Smooth muscle cell (in vitro differentiated cells): Measurements from ENCODE around the gene FOXL3. TPM values are rescaled to one million over a fixed set of nuclear protein-coding genes. Genes with fewer than 3 reads are reported as not detected.

ENCODE experiments used
- DNase-seq: peaks from one replicate; lab custom pipeline; 2025; ENCODE audit not compliant: unreplicated experiment; lab: John Stamatoyannopoulos, UW
- H2AFZ ChIP-seq: fragments of 200-600 bp; sonication (generic); 2 replicates; pipeline ENCODE4 v1.6.0; 2016; ENCODE audit warnings: antibody characterized with exemption, low read depth, mild to moderate bottlenecking
- H3F3A ChIP-seq: fragments of 200-600 bp; sonication (generic); 2 replicates; pipeline ENCODE4 v1.6.0; 2017; ENCODE audit warnings: antibody characterized with exemption, low read depth
- H3K27ac ChIP-seq: fragments of 200-600 bp; sonication (generic); 2 replicates; pipeline ENCODE4 v1.5.1; 2016; ENCODE audit warnings: low read depth, mild to moderate bottlenecking
- H3K27me3 ChIP-seq: fragments of 200-600 bp; sonication (generic); 2 replicates; pipeline ENCODE4 v1.6.1; 2016; ENCODE audit warnings: low read depth, mild to moderate bottlenecking
- H3K36me3 ChIP-seq: fragments of 200-600 bp; sonication (generic); 2 replicates; pipeline ENCODE4 v1.5.1; 2016; ENCODE audit warnings: low read depth
- H3K4me1 ChIP-seq: fragments of 200-600 bp; sonication (generic); 2 replicates; pipeline ENCODE4 v1.5.1; 2016; ENCODE audit warnings: low read depth
- H3K4me2 ChIP-seq: fragments of 200-600 bp; sonication (generic); 2 replicates; pipeline ENCODE4 v1.6.0; 2016; ENCODE audit warnings: mild to moderate bottlenecking
- H3K4me3 ChIP-seq: fragments of 200-600 bp; sonication (generic); 2 replicates; pipeline ENCODE4 v1.5.1; 2016; ENCODE audit warnings: mild to moderate bottlenecking
- H3K79me2 ChIP-seq: fragments of 200-600 bp; sonication (generic); 2 replicates; pipeline ENCODE4 v1.6.0; 2016; ENCODE audit warnings: low read depth, mild to moderate bottlenecking
- H3K9ac ChIP-seq: fragments of 200-600 bp; sonication (generic); 2 replicates; pipeline ENCODE4 v1.6.0; 2016; ENCODE audit warnings: low read depth
- H3K9me3 ChIP-seq: fragments of 200-600 bp; sonication (generic); replicated peaks from 2 replicates; pipeline ENCODE4 v1.5.1; 2016; ENCODE audit warnings: low read depth
- H4K20me1 ChIP-seq: fragments of 200-600 bp; sonication (generic); 2 replicates; pipeline ENCODE4 v1.6.0; 2016; ENCODE audit warnings: low read depth
- WGBS: methylation state at CpG from one replicate; pipeline ENCODE4 v1.1.7; 2016; ENCODE audit warnings: low lambda C conversion rate; 5-methylcytosine and 5-hydroxymethylcytosine counted together
- polyA plus RNA-seq: library from polyadenylated mRNA; unstranded; fragments of >200 nt; fragmentation: Nextera tagmentation; extraction: Ambion mirVana; gene quantifications from 2 replicates; pipeline ENCODE4 v1.2.1, GENCODE V29; 2016
- total RNA-seq: library from RNA; depleted of rRNA; stranded (reverse); fragments of >200 nt; gene quantifications from 2 replicates; pipeline ENCODE4 v1.2.3, GENCODE V29; 2014
- TF ChIP-seq, protein P1 (sequence below): fragments of 200-600 bp; sonication (generic); IDR thresholded peaks from 2 replicates; pipeline ENCODE4 v1.5.1; 2017; ENCODE audit warnings: borderline replicate concordance, mild to moderate bottlenecking, antibody characterized with exemption; ENCODE audit not compliant: insufficient read depth, poor library complexity, severe bottlenecking

Gene FOXL3
- total and polyA plus RNA-seq, 2 experiments from 2014 or later, result not detected

GRCh38 chr7:253581-254336 lies 36.2 kb upstream of the FOXL3 start:
- H3K4me3 ChIP-seq, result no peak overlapping the region
- no peaks in the 10 kb centered on the region for H3F3A ChIP-seq
- no peaks in the 10 kb centered on the region for H3K36me3 ChIP-seq
- 96% methylated on average over 28 of the region's 41 CpGs for WGBS
- DNase-seq, result no peak
- H3K4me2 ChIP-seq, result no peak overlapping the region
- H3K9me3 ChIP-seq, result no peaks in the 10 kb centered on the region
- no peaks in the 10 kb centered on the region for H3K79me2 ChIP-seq
- H2AFZ ChIP-seq, result no peak overlapping the region
- TF ChIP-seq, protein P1, sequence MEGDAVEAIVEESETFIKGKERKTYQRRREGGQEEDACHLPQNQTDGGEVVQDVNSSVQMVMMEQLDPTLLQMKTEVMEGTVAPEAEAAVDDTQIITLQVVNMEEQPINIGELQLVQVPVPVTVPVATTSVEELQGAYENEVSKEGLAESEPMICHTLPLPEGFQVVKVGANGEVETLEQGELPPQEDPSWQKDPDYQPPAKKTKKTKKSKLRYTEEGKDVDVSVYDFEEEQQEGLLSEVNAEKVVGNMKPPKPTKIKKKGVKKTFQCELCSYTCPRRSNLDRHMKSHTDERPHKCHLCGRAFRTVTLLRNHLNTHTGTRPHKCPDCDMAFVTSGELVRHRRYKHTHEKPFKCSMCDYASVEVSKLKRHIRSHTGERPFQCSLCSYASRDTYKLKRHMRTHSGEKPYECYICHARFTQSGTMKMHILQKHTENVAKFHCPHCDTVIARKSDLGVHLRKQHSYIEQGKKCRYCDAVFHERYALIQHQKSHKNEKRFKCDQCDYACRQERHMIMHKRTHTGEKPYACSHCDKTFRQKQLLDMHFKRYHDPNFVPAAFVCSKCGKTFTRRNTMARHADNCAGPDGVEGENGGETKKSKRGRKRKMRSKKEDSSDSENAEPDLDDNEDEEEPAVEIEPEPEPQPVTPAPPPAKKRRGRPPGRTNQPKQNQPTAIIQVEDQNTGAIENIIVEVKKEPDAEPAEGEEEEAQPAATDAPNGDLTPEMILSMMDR, result no peak
- no peaks in the 10 kb centered on the region for H3K27me3 ChIP-seq
- H3K4me1 ChIP-seq, result no peaks in the 10 kb centered on the region
- H3K9ac ChIP-seq, result no peak overlapping the region
- H3K27ac ChIP-seq, result no peak overlapping the region
- no peaks in the 10 kb centered on the region for H4K20me1 ChIP-seq

DNA sequence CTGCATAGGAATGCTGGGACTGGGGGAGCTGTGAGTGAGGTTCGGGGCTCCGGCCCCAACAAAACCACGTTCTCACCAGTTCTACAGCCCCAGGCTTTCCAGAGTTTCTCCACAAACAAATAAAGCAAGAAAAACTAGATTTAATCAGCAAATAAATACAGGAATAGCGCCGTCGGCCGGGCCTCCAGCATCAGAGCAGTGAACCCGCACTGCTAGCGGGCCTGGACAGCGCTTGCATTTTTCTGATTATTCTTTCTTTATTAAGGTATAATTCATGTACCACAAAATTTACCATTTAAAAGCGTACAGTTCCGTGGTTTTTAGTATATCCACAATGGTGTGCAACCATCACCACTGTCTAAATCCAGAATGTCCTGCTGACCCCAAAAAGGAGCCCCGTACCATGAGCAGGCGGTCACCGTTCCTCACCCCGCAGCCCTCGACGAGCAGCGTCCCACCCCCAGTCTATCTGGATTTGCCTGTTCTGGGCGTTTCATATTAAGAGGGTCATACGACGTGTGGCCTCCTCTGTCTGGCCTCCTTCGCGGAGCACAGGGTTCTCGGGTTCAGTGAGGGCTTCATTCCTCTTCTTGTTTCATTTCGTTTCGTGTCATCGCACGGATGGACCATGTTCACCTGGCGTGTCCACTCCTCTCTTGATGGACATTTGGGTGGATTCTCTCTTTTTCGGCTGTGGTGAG lies 35.5 kb upstream of the FOXL3 start:
- no peak overlapping the region for H3K4me3 ChIP-seq
- 96% methylated on average over 31 of the region's 31 CpGs for WGBS
- no peak for DNase-seq
- H4K20me1 ChIP-seq, result no peaks in the 10 kb centered on the region
- no peak overlapping the region for H3K27ac ChIP-seq
- no peaks in the 10 kb centered on the region for H3F3A ChIP-seq
- TF ChIP-seq, protein P1, result no peak
- H3K27me3 ChIP-seq, result no peaks in the 10 kb centered on the region
- no peak overlapping the region for H3K9ac ChIP-seq
- no peak overlapping the region for H2AFZ ChIP-seq
- no peaks in the 10 kb centered on the region for H3K36me3 ChIP-seq
- no peaks in the 10 kb centered on the region for H3K79me2 ChIP-seq
- no peak overlapping the region for H3K4me2 ChIP-seq
- no peaks in the 10 kb centered on the region for H3K4me1 ChIP-seq
- no peaks in the 10 kb centered on the region for H3K9me3 ChIP-seq

DNA sequence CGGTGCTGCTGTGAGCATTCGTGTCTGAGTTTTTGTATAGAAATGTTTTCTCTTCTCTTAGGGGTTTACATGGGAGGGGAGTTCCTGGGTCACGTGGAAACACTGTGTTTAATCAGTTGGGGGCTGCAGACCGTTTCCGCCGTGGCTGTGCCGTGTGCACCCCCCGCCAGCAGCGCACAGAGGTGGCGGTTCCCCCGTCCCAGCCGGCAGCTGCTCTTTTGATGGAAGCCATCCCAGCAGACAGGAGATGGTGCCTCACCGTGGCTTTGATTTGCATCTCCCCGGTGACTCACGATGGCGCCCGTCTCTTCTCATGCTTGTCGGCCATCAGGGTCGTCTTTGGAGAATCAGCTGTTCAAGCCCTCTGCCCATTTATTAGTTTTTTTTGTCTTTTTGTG lies 34.9 kb upstream of the FOXL3 start:
- WGBS, result 96% methylated on average over 19 of the region's 19 CpGs
- Histone ChIP-seq H3K27me3 (no peaks in the 10 kb centered on the region), H3K36me3 (no peaks in the 10 kb centered on the region), H3K4me2 (no peak overlapping the region), H3K9me3 (no peaks in the 10 kb centered on the region), H3F3A (no peaks in the 10 kb centered on the region), H4K20me1 (no peaks in the 10 kb centered on the region), H3K4me3 (no peak overlapping the region), H2AFZ (no peak overlapping the region), H3K79me2 (no peaks in the 10 kb centered on the region), H3K27ac (no peak overlapping the region), H3K4me1 (no peaks in the 10 kb centered on the region), H3K9ac (no peak overlapping the region)
- TF ChIP-seq, protein P1, result no peak
- no peak for DNase-seq
